HUES6 (cell line): Measurements from ENCODE around the gene PDE4D.
A peak's percentile ranks its signal among the peaks of the same experiment; 100 is the strongest.

Experiments
- H3K27ac ChIP-seq: 2 replicates; pipeline ENCODE4 v1.7.0; 2013; ENCODE audit warnings: low read depth, mild to moderate bottlenecking, low read length, inconsistent platforms
- H3K27me3 ChIP-seq: 2 replicates; pipeline ENCODE4 v1.6.1; 2013; ENCODE audit warnings: low read length; ENCODE audit not compliant: control insufficient read depth, insufficient read depth
- H3K36me3 ChIP-seq: 2 replicates; pipeline ENCODE4 v1.6.1; 2013; ENCODE audit warnings: low read length; ENCODE audit not compliant: control insufficient read depth, insufficient read depth
- H3K4me1 ChIP-seq: 2 replicates; pipeline ENCODE4 v1.6.1; 2013; ENCODE audit warnings: low read length; ENCODE audit not compliant: control insufficient read depth, insufficient read depth
- H3K4me3 ChIP-seq: 2 replicates; pipeline ENCODE4 v1.5.1; 2013; ENCODE audit warnings: low read depth, low read length
- H3K9ac ChIP-seq: one replicate; pipeline ENCODE4 v1.6.1; 2013; ENCODE audit warnings: mild to moderate bottlenecking, low read length
- H3K9me3 ChIP-seq: 2 replicates; pipeline ENCODE4 v1.6.1; 2013; ENCODE audit warnings: low read depth, low read length; ENCODE audit not compliant: control insufficient read depth, insufficient read depth

PDE4D gene

GRCh38 chr5:58946230-58946629 lies 947.3 kb downstream of the PDE4D start:
- Histone ChIP-seq H3K9me3 (peaks cover 11% of the 10 kb centered on the region), H3K27ac (no peak overlapping the region), H3K4me1 (no peaks in the 10 kb centered on the region), H3K4me3 (no peak overlapping the region), H3K27me3 (no peaks in the 10 kb centered on the region), H3K9ac (no peak overlapping the region), H3K36me3 (no peaks in the 10 kb centered on the region)

- Histone ChIP-seq H3K4me3 (no peak overlapping the region), H3K27ac (no peak overlapping the region), H3K4me1 (no peaks in the 10 kb centered on the region), H3K9me3 (peaks cover 11% of the 10 kb centered on the region), H3K27me3 (no peaks in the 10 kb centered on the region), H3K36me3 (no peaks in the 10 kb centered on the region), H3K9ac (no peak overlapping the region)
Measured at GRCh38 chr5:58944221-58944620, 949.3 kb downstream of the PDE4D start.

- no peaks in the 10 kb centered on the region for H3K36me3 ChIP-seq
- no peak overlapping the region for H3K4me3 ChIP-seq
- H3K27me3 ChIP-seq, result no peaks in the 10 kb centered on the region
- no peak overlapping the region for H3K9ac ChIP-seq
- no peak overlapping the region for H3K27ac ChIP-seq
- H3K9me3 ChIP-seq, result peaks cover 11% of the 10 kb centered on the region
- H3K4me1 ChIP-seq, result peaks cover 5% of the 10 kb centered on the region; the same call in 1 of the 2 replicates
Measured at GRCh38 chr5:58940446-58940845, 953.1 kb downstream of the PDE4D start.

- H3K36me3 ChIP-seq, result no peaks in the 10 kb centered on the region
- peaks cover 5% of the 10 kb centered on the region; the same call in 1 of the 2 replicates for H3K4me1 ChIP-seq
- no peak overlapping the region for H3K4me3 ChIP-seq
- no peak overlapping the region for H3K9ac ChIP-seq
- H3K27me3 ChIP-seq, result no peaks in the 10 kb centered on the region
- H3K27ac ChIP-seq, result no peak overlapping the region
- peaks cover 11% of the 10 kb centered on the region for H3K9me3 ChIP-seq
Measured at GRCh38 chr5:58939664-58940063, 953.9 kb downstream of the PDE4D start.

- H3K4me3 ChIP-seq, result no peak overlapping the region
- H3K27me3 ChIP-seq, result no peaks in the 10 kb centered on the region
- H3K27ac ChIP-seq, result no peak overlapping the region
- H3K9me3 ChIP-seq, result peaks cover 10% of the 10 kb centered on the region
- no peak overlapping the region for H3K9ac ChIP-seq
- H3K36me3 ChIP-seq, result no peaks in the 10 kb centered on the region
- H3K4me1 ChIP-seq, result peaks cover 5% of the 10 kb centered on the region; the same call in 1 of the 2 replicates
Measured at GRCh38 chr5:58938563-58939424, 954.7 kb downstream of the PDE4D start.

GRCh38 chr5:58937031-58937681 lies 956.4 kb downstream of the PDE4D start:
- no peaks in the 10 kb centered on the region for H3K36me3 ChIP-seq
- H3K27ac ChIP-seq, result no peak overlapping the region
- H3K4me3 ChIP-seq, result peak overlapping the region; percentile 46
- H3K27me3 ChIP-seq, result no peaks in the 10 kb centered on the region
- H3K9ac ChIP-seq, result no peak overlapping the region
- H3K9me3 ChIP-seq, result no peaks in the 10 kb centered on the region
- H3K4me1 ChIP-seq, result peaks cover 5% of the 10 kb centered on the region; the same call in 1 of the 2 replicates

GRCh38 chr5:58934629-58935097 lies 958.9 kb downstream of the PDE4D start:
- H3K9ac ChIP-seq, result no peak overlapping the region
- no peaks in the 10 kb centered on the region for H3K36me3 ChIP-seq
- H3K9me3 ChIP-seq, result no peaks in the 10 kb centered on the region
- peaks cover 5% of the 10 kb centered on the region; the same call in 1 of the 2 replicates for H3K4me1 ChIP-seq
- no peak overlapping the region for H3K4me3 ChIP-seq
- no peak overlapping the region for H3K27ac ChIP-seq
- no peaks in the 10 kb centered on the region for H3K27me3 ChIP-seq

GRCh38 chr5:58933891-58934628 lies 959.5 kb downstream of the PDE4D start:
- no peak overlapping the region for H3K27ac ChIP-seq
- H3K4me3 ChIP-seq, result no peak overlapping the region
- peaks cover 5% of the 10 kb centered on the region; the same call in 1 of the 2 replicates for H3K4me1 ChIP-seq
- H3K36me3 ChIP-seq, result no peaks in the 10 kb centered on the region
- H3K27me3 ChIP-seq, result no peaks in the 10 kb centered on the region
- no peak overlapping the region for H3K9ac ChIP-seq
- H3K9me3 ChIP-seq, result no peaks in the 10 kb centered on the region

- H3K36me3 ChIP-seq, result no peaks in the 10 kb centered on the region
- H3K27me3 ChIP-seq, result no peaks in the 10 kb centered on the region
- no peak overlapping the region for H3K4me3 ChIP-seq
- peaks cover 10% of the 10 kb centered on the region for H3K4me1 ChIP-seq
- H3K27ac ChIP-seq, result no peak overlapping the region
- H3K9ac ChIP-seq, result no peak overlapping the region
- H3K9me3 ChIP-seq, result no peaks in the 10 kb centered on the region
Measured at GRCh38 chr5:58932057-58932612, 961.4 kb downstream of the PDE4D start.

GRCh38 chr5:58930520-58930919 lies 963.0 kb downstream of the PDE4D start:
- no peak overlapping the region for H3K27ac ChIP-seq
- no peaks in the 10 kb centered on the region for H3K36me3 ChIP-seq
- H3K9ac ChIP-seq, result no peak overlapping the region
- H3K4me1 ChIP-seq, result peaks cover 24% of the 10 kb centered on the region
- no peak overlapping the region for H3K4me3 ChIP-seq
- no peaks in the 10 kb centered on the region for H3K9me3 ChIP-seq
- no peaks in the 10 kb centered on the region for H3K27me3 ChIP-seq
